ENCODE measurements around the gene R3HDML.
A peak's percentile ranks its signal among the peaks of the same experiment; 100 is the strongest.

- TF ChIP-seq ZBTB4 (CRISPR knock-in tag; IDR thresholded peaks at IDR 0.05; ENCODE audit: borderline replicate concordance) (no peak), HMGXB4 (CRISPR knock-in tag; IDR thresholded peaks at IDR 0.05; ENCODE audit: borderline replicate concordance in 1 of 2, low read depth in 1 of 2) (peak in 1 of 2 experiments; percentile 44; a peak in 1 of 4 replicates), NFE2L1 (CRISPR knock-in tag; IDR thresholded peaks at IDR 0.05; ENCODE audit: borderline replicate concordance) (no peak), ZBTB49 (CRISPR knock-in tag; IDR thresholded peaks at IDR 0.05; ENCODE audit: borderline replicate concordance) (no peak), POLR2AphosphoS5 (IDR thresholded peaks at IDR 0.05; ENCODE audit: low read depth, low read length) (no peak), CTCF (CRISPR knock-in tag; IDR thresholded peaks at IDR 0.05) (peak; percentile 67), SOX6 (IDR thresholded peaks at IDR 0.05) (no peak), SOX6 (CRISPR knock-in tag; IDR thresholded peaks at IDR 0.05) (peak; percentile 48), ZNF280D (CRISPR knock-in tag; IDR thresholded peaks at IDR 0.05) (0 out of 2 replicates have a peak, but pooled peaks have one; percentile 17), TAF1 (CRISPR knock-in tag; IDR thresholded peaks at IDR 0.05) (no peak), ZNF20 (CRISPR knock-in tag; IDR thresholded peaks at IDR 0.05) (no peak), USF2 (IDR thresholded peaks at IDR 0.05; ENCODE audit: low read depth, low read length) (no peak), USF2 (CRISPR knock-in tag; IDR thresholded peaks at IDR 0.05; ENCODE audit: borderline replicate concordance) (no peak), SMAD3 (CRISPR knock-in tag; IDR thresholded peaks at IDR 0.05) (no peak), RORA (CRISPR knock-in tag; IDR thresholded peaks at IDR 0.05) (no peak), EZH2 (conservative IDR thresholded peaks at IDR 0.05; ENCODE audit: low read depth, low read length) (no peak)
Observed at GRCh38 chr20:44326391-44327159, 10.3 kb upstream of the R3HDML start.

All from HepG2 (cell line).